Measurements from ENCODE around the gene ADAMTS9.
A peak's percentile ranks its signal among the peaks of the same experiment; 100 is the strongest.

ADAMTS9 gene

DNA sequence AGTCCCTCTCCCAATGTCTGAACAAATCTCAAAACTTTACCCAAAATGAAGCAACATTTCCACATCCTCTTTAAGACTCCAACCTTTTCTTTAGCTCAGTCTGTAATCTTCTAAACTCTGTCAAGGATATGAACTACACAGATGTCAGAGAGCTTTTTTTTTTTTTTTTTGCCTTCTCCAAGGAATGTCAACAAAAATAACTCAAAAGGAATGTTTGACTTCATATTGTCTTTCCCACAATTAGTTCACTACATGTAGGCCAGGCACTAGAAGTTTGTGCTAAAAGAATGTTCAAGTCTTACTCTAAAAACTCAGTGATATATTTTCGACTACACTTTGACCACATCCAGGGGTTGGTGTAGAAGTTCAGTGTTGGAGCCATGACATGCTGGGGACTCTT, 37.1 kb downstream of the ADAMTS9 start:
- no peak for DNase-seq

DNA sequence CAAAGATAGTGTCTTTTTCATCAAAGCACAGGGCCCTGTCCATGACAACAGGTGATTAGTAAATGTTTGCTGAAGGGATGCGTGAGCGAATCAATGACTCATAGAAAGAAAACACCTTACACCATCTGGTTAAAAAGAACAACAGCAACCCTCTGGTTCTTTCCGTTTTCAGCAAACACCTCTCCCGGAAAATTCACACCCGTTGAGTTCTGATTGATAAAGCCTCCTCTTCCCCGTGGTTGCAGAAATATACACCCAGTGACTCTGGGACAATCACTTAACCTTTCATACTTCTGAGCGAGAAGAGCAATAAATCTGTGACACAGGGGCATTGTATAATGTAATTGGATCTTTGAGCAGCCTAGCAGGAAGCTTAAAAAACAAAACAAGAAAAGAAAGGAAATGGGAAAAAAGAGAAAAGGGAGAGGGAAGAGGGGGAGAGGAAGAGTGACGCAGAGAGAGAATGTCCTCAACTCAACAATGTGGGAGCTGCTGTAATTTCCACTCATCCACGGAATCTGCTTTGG, 37.6 kb downstream of the ADAMTS9 start:
- DNase-seq, result peak; percentile 43

DNA sequence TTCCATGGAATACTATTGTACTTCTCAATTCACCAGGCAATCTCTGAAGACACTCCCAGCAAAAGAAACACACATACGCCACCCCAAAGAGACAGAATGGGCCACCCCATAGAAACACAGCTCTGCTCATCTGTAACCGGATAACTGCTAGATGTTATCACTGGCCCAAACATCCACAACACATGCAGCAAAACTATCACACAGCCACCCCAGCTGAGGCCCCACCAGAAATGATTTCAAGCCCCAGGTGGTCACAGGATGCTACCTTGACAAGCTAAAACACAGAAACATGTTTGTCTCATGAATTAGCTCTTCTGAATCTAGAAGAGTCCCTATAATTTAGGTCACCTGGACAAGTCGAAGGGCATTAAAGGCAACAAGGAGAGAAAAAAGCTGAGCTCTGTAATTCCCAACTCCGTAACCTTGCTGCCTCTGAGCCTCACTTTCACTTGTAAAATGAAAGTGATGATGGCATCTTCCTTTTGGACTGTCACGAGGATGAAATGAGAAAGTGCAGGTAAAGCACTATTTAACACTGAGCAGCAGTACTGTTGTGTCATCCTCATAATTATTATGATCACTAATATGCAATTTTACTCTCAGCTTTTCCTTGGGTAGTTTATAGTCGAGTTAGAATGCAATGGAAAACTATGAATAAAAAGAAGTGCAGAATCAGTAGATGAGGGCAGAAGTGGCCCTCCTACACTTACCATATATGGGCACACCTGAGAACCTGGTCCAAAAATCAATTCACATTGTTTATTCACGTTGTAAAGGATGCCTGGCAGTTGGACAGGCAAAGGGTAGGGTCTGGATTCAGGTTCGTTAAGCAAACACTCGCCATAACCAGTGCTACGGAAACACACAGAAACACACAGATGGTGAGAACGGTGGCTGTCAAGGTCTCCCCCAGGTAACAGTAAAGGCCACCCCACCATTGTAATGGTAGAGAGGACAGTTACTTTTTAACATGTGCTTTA, 38.6 kb downstream of the ADAMTS9 start:
- DNase-seq, result peak; percentile 79

DNA sequence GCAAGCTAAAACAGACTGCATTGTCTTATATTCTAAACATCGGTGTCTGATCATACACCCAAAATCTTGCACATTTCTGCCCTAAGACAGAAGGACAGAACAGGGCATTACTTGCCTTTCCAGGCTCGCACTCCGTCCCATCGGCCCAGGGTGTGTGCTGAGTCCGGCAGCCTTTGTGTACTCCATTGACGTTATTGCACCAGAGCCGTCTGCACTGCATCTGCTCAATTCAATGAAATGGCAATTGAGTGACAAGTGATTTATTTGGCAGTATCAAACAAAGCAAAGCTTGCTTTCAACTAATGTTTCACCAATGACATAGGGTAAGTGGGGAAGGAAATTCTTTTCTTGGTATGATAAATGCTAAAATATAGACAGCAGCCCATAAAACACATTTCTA, 40.0 kb downstream of the ADAMTS9 start:
- DNase-seq, result peak; percentile 34

DNA sequence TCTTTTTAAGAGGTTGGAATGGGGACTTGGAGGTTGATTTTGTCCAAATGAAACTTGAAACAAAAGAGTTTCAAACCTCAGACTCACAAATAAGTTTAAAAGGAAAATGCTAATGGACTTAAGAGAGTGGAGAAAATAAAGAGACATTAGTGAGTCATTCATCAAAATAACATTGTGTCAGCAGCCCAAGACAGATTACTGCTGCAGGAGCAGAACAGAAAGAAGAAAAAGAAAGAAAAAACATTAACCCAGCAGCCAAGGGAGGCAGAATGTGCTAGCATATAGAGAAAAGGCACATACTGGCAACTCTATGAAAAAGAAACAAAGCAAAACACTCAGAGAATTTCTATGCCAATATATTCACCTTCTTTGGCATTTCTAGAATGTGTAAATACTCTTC, 42.6 kb downstream of the ADAMTS9 start:
- no peak for DNase-seq

GRCh38 chr3:64644483-64644882, 43.3 kb downstream of the ADAMTS9 start:
- DNase-seq, result no peak

GRCh38 chr3:64642327-64643151, 45.3 kb downstream of the ADAMTS9 start:
- no peak for DNase-seq

GRCh38 chr3:64638981-64639481, 48.8 kb downstream of the ADAMTS9 start:
- DNase-seq, result no peak

- DNase-seq, result no peak
These were observed 49.3 kb downstream of the ADAMTS9 start for GRCh38 chr3:64638511-64638910.

DNA sequence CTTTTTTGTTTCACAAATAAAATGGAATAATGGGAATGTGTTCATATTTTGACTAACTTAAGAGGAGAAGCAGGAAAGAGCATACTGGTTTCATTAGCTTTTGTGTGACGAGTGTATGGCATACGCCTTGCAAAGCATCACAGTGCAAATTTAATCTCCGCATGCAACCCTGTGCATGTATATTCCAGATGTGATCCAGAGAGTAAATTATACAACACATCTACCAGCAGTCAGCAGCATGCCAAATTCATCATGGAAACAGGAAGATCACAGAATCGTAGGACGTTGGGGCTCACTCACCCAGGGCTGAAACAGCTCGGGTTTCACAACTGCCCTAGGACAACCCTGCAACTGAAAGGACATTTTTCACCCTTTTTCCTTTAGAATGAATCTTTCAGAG, 53.4 kb downstream of the ADAMTS9 start:
- DNase-seq, result no peak

GRCh38 chr3:64631951-64632350, 55.8 kb downstream of the ADAMTS9 start:
- DNase-seq, result no peak

GRCh38 chr3:64627471-64628321, 60.1 kb downstream of the ADAMTS9 start:
- DNase-seq, result no peak

DNA sequence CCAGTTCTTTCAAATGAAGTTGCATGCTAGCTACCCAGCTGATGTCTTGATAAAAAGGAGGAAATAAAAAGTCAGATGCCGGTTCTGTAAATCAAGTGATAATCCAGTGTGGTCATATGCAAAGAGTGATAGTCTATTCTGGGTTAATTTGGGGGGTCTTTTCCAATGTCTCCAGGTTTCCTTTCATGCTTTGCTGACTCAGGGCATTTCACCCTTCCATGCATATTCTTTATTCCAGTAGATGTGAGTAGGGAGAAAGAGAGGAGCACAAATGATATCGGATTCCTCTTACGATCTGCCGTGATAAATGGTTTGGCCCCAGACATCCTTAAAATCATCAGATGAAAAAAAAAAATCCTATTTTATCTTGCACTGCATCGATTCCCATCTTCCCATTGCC, 60.8 kb downstream of the ADAMTS9 start:
- DNase-seq, result no peak

- no peak for DNase-seq
These were observed 62.4 kb downstream of the ADAMTS9 start for GRCh38 chr3:64625381-64625780.

DNA sequence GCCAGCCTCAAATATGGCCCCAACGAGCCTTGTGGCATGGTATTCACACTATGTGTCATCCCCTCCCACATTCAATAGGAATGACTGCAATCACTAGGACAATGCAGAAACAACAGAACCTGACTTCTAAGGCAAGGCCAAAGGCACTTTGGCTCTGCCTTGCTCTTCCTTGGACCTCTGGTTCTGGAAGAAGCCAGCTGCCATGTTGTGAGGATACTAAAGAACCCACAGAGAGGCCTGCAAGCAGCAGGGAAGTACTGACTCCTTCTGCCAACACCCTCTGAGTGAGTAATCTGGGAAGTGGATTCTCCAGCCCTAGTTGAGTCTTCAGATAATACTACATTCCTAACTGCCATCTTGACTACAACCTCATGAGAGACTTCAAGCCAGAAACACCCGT, 64.7 kb downstream of the ADAMTS9 start:
- no peak for DNase-seq

DNA sequence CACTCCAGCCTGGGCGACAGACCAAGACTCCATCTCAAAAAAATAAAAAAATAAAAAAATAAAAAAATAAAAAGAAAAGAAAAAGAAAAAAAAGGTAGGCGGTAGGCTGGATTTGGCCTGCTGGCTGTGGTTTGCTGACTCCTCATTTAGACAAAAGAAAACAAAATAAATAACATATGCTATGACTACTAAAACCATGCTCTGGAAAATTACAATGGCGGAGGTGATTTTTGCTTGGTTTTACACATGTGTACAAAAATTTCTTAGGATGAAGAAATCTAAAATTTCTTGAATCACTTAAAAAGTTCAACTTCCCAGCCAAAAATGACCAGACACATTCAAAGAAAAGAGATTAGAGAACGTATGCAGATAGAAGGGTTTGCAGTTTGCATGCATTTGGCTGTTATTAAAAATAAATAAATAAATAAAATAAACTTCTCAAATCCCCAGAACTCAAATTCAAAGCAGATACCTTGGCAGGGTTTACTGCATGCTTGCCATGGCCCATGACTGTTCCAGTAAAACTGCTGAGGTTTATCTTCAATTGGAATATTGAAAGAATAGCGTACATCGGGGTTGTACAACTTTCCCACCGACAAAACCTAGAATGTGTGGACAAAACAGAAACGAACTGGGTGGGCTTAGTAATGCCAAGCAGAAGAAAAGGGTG, 65.9 kb downstream of the ADAMTS9 start:
- no peak for DNase-seq

- no peak for DNase-seq
These were observed 66.5 kb downstream of the ADAMTS9 start for GRCh38 chr3:64621275-64621674.

GRCh38 chr3:64620020-64620419, 67.8 kb downstream of the ADAMTS9 start:
- no peak for DNase-seq

DNA sequence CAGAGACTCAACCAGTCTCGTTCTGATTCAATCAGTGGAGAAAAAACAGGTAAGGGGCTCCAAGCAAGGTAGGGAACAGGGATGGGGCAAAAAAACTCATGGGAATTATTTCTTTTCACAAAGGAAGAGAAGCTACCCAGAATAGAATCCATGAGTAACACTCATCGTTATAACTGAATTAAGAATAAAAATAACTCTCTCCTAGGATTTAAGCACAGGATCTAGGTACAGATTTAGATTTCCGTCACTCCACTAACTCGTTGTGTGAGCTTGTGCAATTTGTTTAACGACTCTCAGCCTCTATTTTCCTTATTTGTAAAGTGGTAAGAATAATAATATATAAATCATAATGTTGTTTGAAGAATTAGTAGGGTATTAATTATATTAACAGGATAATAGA, 68.6 kb downstream of the ADAMTS9 start:
- DNase-seq, result no peak

GRCh38 chr3:64617610-64618009, 70.2 kb downstream of the ADAMTS9 start:
- no peak for DNase-seq

DNA sequence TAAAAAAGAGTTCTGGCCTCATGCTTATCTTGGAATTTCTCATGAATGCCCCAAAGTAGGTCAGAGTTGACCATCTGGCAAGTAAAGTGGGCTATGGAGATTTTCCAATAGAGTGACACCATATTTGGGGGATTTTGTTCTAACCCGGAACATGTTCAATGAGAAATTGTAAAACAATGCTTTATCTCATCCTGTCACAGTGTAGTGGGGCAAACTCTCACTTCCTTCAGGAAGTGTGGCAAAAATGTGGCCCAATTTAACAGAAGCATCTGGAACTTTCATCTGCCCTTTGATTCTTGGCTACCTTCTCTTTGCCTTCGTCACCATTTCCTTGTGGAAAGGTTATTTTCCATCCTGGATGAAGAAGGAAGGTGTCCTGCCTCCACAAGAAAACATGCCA, 70.8 kb downstream of the ADAMTS9 start:
- no peak for DNase-seq
